Measurements from ENCODE around the gene CTXND2. TPM values are rescaled to one million over a fixed set of nuclear protein-coding genes. Genes with fewer than 3 reads are reported as not detected.
A peak's percentile ranks its signal among the peaks of the same experiment; 100 is the strongest.
"Not testable (repeated sequence)": the region's sequence is repeated elsewhere in the genome, so short reads cannot be mapped to it uniquely, and the experiment has no call there.

Gene CTXND2
- total RNA-seq, 4 donors from 2014 or later, result not detected

DNA sequence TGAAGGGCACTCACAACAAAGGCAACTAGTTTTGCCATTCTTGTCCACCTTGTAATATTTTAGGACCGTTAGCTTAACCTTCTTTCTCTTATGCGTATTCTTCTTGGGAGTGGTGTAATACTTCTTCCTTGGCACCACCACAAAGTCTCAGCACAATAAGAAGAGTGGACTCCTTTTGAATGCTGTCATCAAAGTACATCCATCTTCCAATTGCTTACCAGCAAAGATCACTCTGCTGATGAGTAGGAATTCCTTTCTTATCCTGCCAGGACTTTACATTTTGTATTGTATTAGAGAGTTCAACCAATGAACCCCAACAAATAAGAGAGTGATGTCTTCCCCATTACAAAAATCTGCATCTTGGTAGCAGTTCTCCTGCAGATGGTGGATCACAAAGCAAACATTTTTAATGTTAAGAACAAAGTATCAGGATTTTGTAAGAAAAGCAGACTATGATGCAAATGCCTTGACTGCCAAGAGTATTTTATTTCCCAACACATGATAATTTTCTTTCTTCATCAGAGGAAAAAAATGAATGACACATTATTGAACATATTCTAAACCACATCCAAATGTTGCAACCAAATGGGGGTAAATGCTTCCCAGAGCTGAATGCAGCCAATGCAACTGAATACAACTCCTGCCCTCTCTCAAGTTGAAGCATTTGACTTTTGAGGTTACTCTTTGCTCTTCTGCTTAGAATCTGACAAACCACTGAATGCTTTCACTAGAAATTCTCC, 5.4 kb upstream of the CTXND2 start:
- no peak overlapping the region for H3K4me3 ChIP-seq

DNA sequence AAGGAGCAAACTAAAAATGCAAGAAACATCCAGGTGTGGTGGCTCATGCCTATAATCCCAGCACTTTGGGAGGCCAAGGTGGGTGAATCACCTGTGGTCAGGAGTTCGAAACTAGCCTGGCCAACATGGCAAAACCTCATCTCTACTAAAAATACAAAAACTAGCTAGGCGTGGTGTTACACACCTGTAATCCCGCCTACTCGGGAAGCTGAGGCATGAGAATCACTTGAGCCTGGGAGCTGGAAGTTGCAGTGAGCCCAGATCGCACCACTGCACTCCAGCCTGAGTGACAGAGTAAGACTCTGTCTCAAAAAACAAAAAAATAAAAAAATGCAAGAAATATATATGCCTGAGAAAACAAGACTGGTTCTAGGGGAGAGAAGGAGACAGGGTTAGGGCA, 3.8 kb upstream of the CTXND2 start:
- DNase-seq (ENCODE audit: low spot score in 2 of 2); H3K4me3 ChIP-seq; H3K9me3 ChIP-seq; H3K36me3 ChIP-seq; H3K27me3 ChIP-seq; H3K27ac ChIP-seq: not testable (repeated sequence)
- 87 to 92% methylated on average over 5 of the region's 5 CpGs for WGBS, 2 donors
- peaks cover 0 to 19% (median 5%) of the 10 kb centered on the region in 4 donors for H3K4me1 ChIP-seq

More for the DNA sequence above, 5.4 kb upstream of the CTXND2 start:
- peak overlapping the region in 3 of 4 donors; percentile 21 to 88 (median 78) for H3K27ac ChIP-seq
- DNase-seq (ENCODE audit: low spot score in 2 of 2), result peak in 1 of 2 donors; percentile 49
- TF ChIP-seq, protein P1, sequence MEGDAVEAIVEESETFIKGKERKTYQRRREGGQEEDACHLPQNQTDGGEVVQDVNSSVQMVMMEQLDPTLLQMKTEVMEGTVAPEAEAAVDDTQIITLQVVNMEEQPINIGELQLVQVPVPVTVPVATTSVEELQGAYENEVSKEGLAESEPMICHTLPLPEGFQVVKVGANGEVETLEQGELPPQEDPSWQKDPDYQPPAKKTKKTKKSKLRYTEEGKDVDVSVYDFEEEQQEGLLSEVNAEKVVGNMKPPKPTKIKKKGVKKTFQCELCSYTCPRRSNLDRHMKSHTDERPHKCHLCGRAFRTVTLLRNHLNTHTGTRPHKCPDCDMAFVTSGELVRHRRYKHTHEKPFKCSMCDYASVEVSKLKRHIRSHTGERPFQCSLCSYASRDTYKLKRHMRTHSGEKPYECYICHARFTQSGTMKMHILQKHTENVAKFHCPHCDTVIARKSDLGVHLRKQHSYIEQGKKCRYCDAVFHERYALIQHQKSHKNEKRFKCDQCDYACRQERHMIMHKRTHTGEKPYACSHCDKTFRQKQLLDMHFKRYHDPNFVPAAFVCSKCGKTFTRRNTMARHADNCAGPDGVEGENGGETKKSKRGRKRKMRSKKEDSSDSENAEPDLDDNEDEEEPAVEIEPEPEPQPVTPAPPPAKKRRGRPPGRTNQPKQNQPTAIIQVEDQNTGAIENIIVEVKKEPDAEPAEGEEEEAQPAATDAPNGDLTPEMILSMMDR (IDR thresholded peaks at IDR 0.05), result no peak
- TF ChIP-seq POLR2A (IDR thresholded peaks at IDR 0.05) (peak in 1 of 2 donors; percentile 9), EP300 (IDR thresholded peaks at IDR 0.05) (peak; percentile 26 to 87)
- no peaks in the 10 kb centered on the region for H3K9me3 ChIP-seq
- H3K36me3 ChIP-seq, result no peaks in the 10 kb centered on the region
- WGBS, 2 donors, result 79% methylated on average over 2 of the region's 2 CpGs
- H3K4me1 ChIP-seq, result peaks cover 0 to 14% (median 5%) of the 10 kb centered on the region in 4 donors
- no peaks in the 10 kb centered on the region for H3K27me3 ChIP-seq

DNA sequence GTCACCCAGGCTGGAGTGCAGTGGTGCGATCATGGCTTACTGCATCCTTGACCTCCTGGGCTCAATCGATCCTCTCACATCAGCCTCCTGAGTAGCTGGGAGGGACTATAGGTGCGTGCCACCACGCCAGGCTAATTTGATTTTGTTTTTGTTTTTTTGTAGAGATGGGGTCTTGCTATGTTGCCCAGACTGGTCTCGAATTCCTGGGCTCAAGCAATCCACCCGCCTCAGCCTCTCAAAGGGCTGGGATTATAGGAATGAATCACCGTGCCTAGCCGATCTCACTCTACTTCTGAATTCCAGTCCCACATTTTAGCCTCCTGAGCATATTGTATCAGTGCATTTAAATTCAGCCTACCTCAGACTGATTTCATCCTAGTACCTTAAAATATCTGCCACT, 1.8 kb downstream of the CTXND2 start:
- H3K36me3 ChIP-seq, result no peaks in the 10 kb centered on the region
- TF ChIP-seq EP300 (IDR thresholded peaks at IDR 0.05), result no peak
- no peak for TF ChIP-seq POLR2A (IDR thresholded peaks at IDR 0.05)
- TF ChIP-seq, protein P1 (IDR thresholded peaks at IDR 0.05), result no peak
- no peaks in the 10 kb centered on the region for H3K27me3 ChIP-seq
- no peak overlapping the region for H3K27ac ChIP-seq
- 83 to 87% methylated on average over 8 of the region's 8 CpGs for WGBS, 2 donors
- no peak overlapping the region for H3K4me3 ChIP-seq
- peaks cover 0 to 5% (median 0%) of the 10 kb centered on the region in 4 donors for H3K4me1 ChIP-seq
- H3K9me3 ChIP-seq, result no peaks in the 10 kb centered on the region
- no peak for DNase-seq (ENCODE audit: low spot score in 2 of 2)

DNA sequence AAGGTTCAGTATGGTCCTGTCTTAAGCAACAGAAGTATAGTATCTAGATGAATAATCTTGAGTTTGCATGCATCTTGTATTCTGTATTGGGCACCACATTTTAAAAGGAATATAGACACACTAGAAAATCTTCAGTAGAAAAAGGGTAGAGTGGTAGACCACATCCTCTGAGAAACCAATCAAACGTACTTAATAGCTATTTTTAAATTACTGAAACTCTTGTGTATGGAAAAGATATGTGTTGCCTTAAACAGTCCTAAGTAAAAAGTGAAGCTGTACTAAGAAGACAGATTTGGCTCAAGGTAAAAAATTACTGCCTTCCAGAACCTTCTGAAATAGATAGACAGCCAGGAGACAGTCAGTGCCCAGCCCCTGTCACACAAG, 3.1 kb downstream of the CTXND2 start:
- TF ChIP-seq, protein P1 (IDR thresholded peaks at IDR 0.05), result no peak
- TF ChIP-seq POLR2A (IDR thresholded peaks at IDR 0.05), result no peak
- no peak for TF ChIP-seq EP300 (IDR thresholded peaks at IDR 0.05)
- WGBS, 2 donors, result 55 to 65% methylated on average over 1 of the region's 1 CpG
- H3K27me3 ChIP-seq, result no peaks in the 10 kb centered on the region
- DNase-seq (ENCODE audit: low spot score in 2 of 2), result no peak
- no peak overlapping the region for H3K27ac ChIP-seq
- H3K4me3 ChIP-seq, result no peak overlapping the region
- H3K9me3 ChIP-seq, result no peaks in the 10 kb centered on the region
- no peaks in the 10 kb centered on the region for H3K36me3 ChIP-seq
- peaks cover 0 to 5% (median 0%) of the 10 kb centered on the region in 4 donors for H3K4me1 ChIP-seq

DNA sequence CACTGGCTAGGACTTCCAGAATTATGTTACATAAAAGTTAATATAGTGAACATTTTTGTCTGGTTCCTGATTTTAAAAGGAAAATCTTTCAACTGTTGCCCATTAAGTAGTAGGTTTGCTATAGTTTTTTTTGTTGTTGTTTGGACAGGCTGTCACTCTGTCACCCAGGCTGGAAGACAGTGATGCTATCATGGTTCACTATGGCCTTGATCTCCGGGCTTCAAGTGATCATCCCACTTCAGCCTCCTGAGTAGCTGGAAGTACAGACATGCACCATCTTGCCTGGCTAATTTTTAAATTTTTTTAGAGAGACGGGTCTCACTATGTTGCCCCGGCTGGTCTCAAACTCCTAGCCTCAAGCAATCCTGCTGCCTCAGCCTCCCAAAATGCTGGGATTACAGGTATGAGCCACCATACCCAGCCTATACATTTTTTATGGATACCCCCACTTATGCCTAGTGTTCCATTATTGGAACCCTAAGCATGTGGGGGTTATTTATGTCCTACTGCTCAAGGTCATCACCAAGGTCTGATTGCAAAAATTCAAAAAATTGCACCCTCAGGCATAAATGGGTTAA, 6.5 kb downstream of the CTXND2 start:
- H3K27me3 ChIP-seq, result no peaks in the 10 kb centered on the region
- TF ChIP-seq POLR2A (IDR thresholded peaks at IDR 0.05), result no peak
- no peak for DNase-seq (ENCODE audit: low spot score in 2 of 2)
- H3K4me1 ChIP-seq, result no peaks in the 10 kb centered on the region
- no peak overlapping the region for H3K27ac ChIP-seq
- no peaks in the 10 kb centered on the region for H3K36me3 ChIP-seq
- 90 to 96% methylated on average over 3 of the region's 3 CpGs for WGBS, 2 donors
- H3K9me3 ChIP-seq, result no peaks in the 10 kb centered on the region
- H3K4me3 ChIP-seq, result no peak overlapping the region

DNA sequence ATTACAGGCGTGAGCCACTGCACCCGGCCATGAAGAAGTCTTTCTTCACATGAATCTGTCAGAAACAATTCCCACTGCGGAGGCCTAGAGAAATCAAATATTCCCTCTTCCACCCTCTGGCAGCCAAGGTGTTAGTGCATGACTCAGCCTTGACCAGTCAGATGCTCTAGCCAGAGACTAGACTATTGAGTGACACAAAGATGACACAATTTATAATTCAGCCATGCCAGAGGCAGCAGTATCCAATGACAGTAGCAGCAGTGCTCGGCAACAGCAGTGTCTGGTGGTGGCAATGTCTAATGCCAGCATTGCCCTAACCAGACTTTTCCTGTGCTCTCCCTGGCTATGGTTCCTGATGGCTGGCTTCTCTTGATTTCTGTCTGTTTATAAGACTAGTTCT, 8.7 kb downstream of the CTXND2 start:
- TF ChIP-seq POLR2A (IDR thresholded peaks at IDR 0.05) (no peak), EP300 (IDR thresholded peaks at IDR 0.05) (no peak)
- TF ChIP-seq, protein P1 (IDR thresholded peaks at IDR 0.05), result no peak
- H3K36me3 ChIP-seq, result no peaks in the 10 kb centered on the region
- H3K4me3 ChIP-seq, result no peak overlapping the region
- WGBS, 2 donors, result 73 to 86% methylated on average over 4 of the region's 4 CpGs
- no peaks in the 10 kb centered on the region for H3K9me3 ChIP-seq
- no peak overlapping the region for H3K27ac ChIP-seq
- no peaks in the 10 kb centered on the region for H3K4me1 ChIP-seq
- no peaks in the 10 kb centered on the region for H3K27me3 ChIP-seq
- no peak for DNase-seq (ENCODE audit: low spot score in 2 of 2)

DNA sequence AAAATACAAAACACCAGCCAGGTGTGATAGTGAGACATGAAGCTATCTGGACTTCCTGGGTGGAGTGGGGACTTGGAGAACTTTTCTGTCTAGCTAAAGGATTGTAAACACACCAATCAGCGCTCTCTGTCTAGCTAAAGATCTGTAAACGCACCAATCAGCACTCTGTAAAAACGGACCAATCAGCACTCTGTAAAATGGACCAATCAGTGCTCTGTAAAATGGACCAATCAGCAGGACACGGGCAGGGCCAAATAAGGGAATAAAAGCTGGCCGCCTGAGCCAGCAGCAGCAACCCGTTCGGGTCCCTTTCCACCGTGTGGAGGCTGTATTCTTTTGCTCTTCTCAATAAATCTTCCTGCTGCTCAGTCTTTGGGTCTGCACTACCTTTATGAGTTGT, 12.9 kb downstream of the CTXND2 start:
- H3K4me1 ChIP-seq; H3K36me3 ChIP-seq; H3K4me3 ChIP-seq; H3K9me3 ChIP-seq; DNase-seq (ENCODE audit: low spot score in 2 of 2); H3K27ac ChIP-seq; H3K27me3 ChIP-seq: not testable (repeated sequence)
- WGBS, 2 donors, result 88 to 90% methylated on average over 8 of the region's 8 CpGs

Data from tibial nerve (tissue), 4 donors.